G401.6 (cell line): ENCODE results near the gene GSE1.

ENCODE experiments used
- FAIRE-seq: peaks from 2 replicates; lab custom pipeline; 2012; peaks lifted over from hg19 to GRCh38; lab: Jason Lieb, UNC

The GSE1 gene

GRCh38 chr16:85636234-85636812, 23.2 kb downstream of the GSE1 start:
- FAIRE-seq = no peak

- FAIRE-seq = no peak
Observed at GRCh38 chr16:85637061-85637807, 24.1 kb downstream of the GSE1 start.

GRCh38 chr16:85637808-85638647, 24.9 kb downstream of the GSE1 start:
- FAIRE-seq = no peak

- no peak for FAIRE-seq
Observed at GRCh38 chr16:85638695-85639409, 25.7 kb downstream of the GSE1 start.

- FAIRE-seq = no peak
Observed at GRCh38 chr16:85639529-85640253, 26.6 kb downstream of the GSE1 start.

- no peak for FAIRE-seq
Observed at GRCh38 chr16:85640254-85640558, 27.1 kb downstream of the GSE1 start.

GRCh38 chr16:85640585-85640984, 27.5 kb downstream of the GSE1 start:
- FAIRE-seq = no peak

- FAIRE-seq = no peak
Observed at GRCh38 chr16:85641305-85641704, 28.2 kb downstream of the GSE1 start.

GRCh38 chr16:85641776-85642176, 28.7 kb downstream of the GSE1 start:
- FAIRE-seq = no peak

- no peak for FAIRE-seq
Observed at GRCh38 chr16:85642762-85643358, 29.7 kb downstream of the GSE1 start.

GRCh38 chr16:85643631-85644030, 30.5 kb downstream of the GSE1 start:
- FAIRE-seq = no peak

GRCh38 chr16:85644093-85644712, 31.1 kb downstream of the GSE1 start:
- no peak for FAIRE-seq

- no peak for FAIRE-seq
Observed at GRCh38 chr16:85645021-85645589, 32.0 kb downstream of the GSE1 start.

GRCh38 chr16:85646358-85646907, 33.3 kb downstream of the GSE1 start:
- FAIRE-seq = no peak

GRCh38 chr16:85646976-85647375, 33.9 kb downstream of the GSE1 start:
- no peak for FAIRE-seq

GRCh38 chr16:85648070-85648714, 35.1 kb downstream of the GSE1 start:
- FAIRE-seq = no peak

GRCh38 chr16:85648805-85649204, 35.7 kb downstream of the GSE1 start:
- FAIRE-seq = no peak

- FAIRE-seq = no peak
Observed at GRCh38 chr16:85649411-85650134, 36.5 kb downstream of the GSE1 start.

- no peak for FAIRE-seq
Observed at GRCh38 chr16:85650135-85650843, 37.2 kb downstream of the GSE1 start.
